ENCODE results near the gene STAU1. TPM values are rescaled to one million over a fixed set of nuclear protein-coding genes. Genes with fewer than 3 reads are reported as not detected.

STAU1 gene
- total RNA-seq, 6 experiments from 2014 or later, result 53.7 to 96.6 (median 70.4) TPM

GRCh38 chr20:49160057-49160929 lies 27.8 kb downstream of the STAU1 start:
- no peaks in the 10 kb centered on the region for H3K27me3 ChIP-seq
- no peak for TF ChIP-seq CTCF (IDR thresholded peaks at IDR 0.05)
- no peak for TF ChIP-seq POLR2A (IDR thresholded peaks at IDR 0.05)
- ATAC-seq (no peak), DNase-seq (no peak)
- H3K4me3 ChIP-seq, result no peak overlapping the region
- H3K27ac ChIP-seq, result no peak overlapping the region
- 77% methylated on average over 8 of the region's 9 CpGs for WGBS (ENCODE audit: insufficient coverage, low coverage, low lambda C conversion rate, missing lambda C conversion rate)
- no peaks in the 10 kb centered on the region for H3K9me3 ChIP-seq
- intact Hi-C loops (cut with DNase I), result no loop called here
- peaks cover 0 to 23% (median 0%) of the 10 kb centered on the region in 4 donors for H3K36me3 ChIP-seq
- H3K4me1 ChIP-seq, result no peaks in the 10 kb centered on the region

- no peaks in the 10 kb centered on the region for H3K4me1 ChIP-seq
- H3K9me3 ChIP-seq, result no peaks in the 10 kb centered on the region
- ATAC-seq, result no peak
- H3K27ac ChIP-seq, result no peak overlapping the region
- no peak for DNase-seq
- H3K27me3 ChIP-seq, result no peaks in the 10 kb centered on the region
- H3K4me3 ChIP-seq, result no peak overlapping the region
- H3K36me3 ChIP-seq, result peaks cover 0 to 23% (median 2%) of the 10 kb centered on the region in 4 donors
- intact Hi-C loops (cut with DNase I), result no loop called here
- 100% methylated on average over 1 of the region's 2 CpGs for WGBS (ENCODE audit: insufficient coverage, low coverage, low lambda C conversion rate, missing lambda C conversion rate)
- no peak for TF ChIP-seq POLR2A (IDR thresholded peaks at IDR 0.05)
- TF ChIP-seq CTCF (IDR thresholded peaks at IDR 0.05), result no peak
Observed at GRCh38 chr20:49157146-49157545, 31.0 kb downstream of the STAU1 start.

GRCh38 chr20:49156481-49156880 lies 31.7 kb downstream of the STAU1 start:
- no peak for DNase-seq
- H3K4me3 ChIP-seq, result no peak overlapping the region
- no peaks in the 10 kb centered on the region for H3K9me3 ChIP-seq
- ATAC-seq, result peak in 1 of 4 donors; percentile 28
- TF ChIP-seq POLR2A (IDR thresholded peaks at IDR 0.05), result no peak
- no peak for TF ChIP-seq CTCF (IDR thresholded peaks at IDR 0.05)
- intact Hi-C loops (cut with DNase I), result no loop called here
- no peaks in the 10 kb centered on the region for H3K27me3 ChIP-seq
- peaks cover 0 to 30% (median 4%) of the 10 kb centered on the region in 4 donors for H3K36me3 ChIP-seq
- no peak overlapping the region for H3K27ac ChIP-seq
- WGBS (ENCODE audit: insufficient coverage, low coverage, low lambda C conversion rate, missing lambda C conversion rate), result no CpG with 5 or more reads among the region's 1 CpG
- H3K4me1 ChIP-seq, result no peaks in the 10 kb centered on the region

- Histone ChIP-seq H3K4me3 (no peak overlapping the region), H3K36me3 (peaks cover 0 to 50% (median 21%) of the 10 kb centered on the region in 4 donors), H3K9me3 (no peaks in the 10 kb centered on the region), H3K27me3 (no peaks in the 10 kb centered on the region), H3K27ac (no peak overlapping the region), H3K4me1 (no peaks in the 10 kb centered on the region)
- WGBS (ENCODE audit: insufficient coverage, low coverage, low lambda C conversion rate, missing lambda C conversion rate), result 94% methylated on average over 4 of the region's 6 CpGs
- TF ChIP-seq POLR2A (IDR thresholded peaks at IDR 0.05) (no peak), CTCF (IDR thresholded peaks at IDR 0.05) (no peak)
- intact Hi-C loops (cut with DNase I), result no loop called here
- DNase-seq (no peak), ATAC-seq (no peak)
Observed at GRCh38 chr20:49151436-49151835, 36.7 kb downstream of the STAU1 start.
